GM12878 (cell line): ENCODE data around the gene CYBC1. TPM values are rescaled to one million over a fixed set of nuclear protein-coding genes. Genes with fewer than 3 reads are reported as not detected.
"Not testable (repeated sequence)": the region's sequence is repeated elsewhere in the genome, so short reads cannot be mapped to it uniquely, and the experiment has no call there.

Experiments used
- ATAC-seq: fragments of 200-7000 bp; cut with Tn5 transposase; 3 replicates; pipeline ENCODE4 v1.9.1; 2020; ENCODE audit warnings: mild to moderate bottlenecking, moderate library complexity
- BruUV-seq: library from RNA; stranded (reverse); fragments of 400-500 nt; replicated peaks from 2 replicates; lab custom pipeline; 2021; lab: Mats Ljungman, UMichigan
- CTCF ChIA-PET: fragments of 300-600 bp; sonication (Branson Sonifier 250); formaldehyde crosslinking; extraction: SDS; loops from one replicate; lab custom pipeline; 2021; ENCODE audit warnings: inconsistent platforms; lab: Yijun Ruan, JAX
- POLR2A ChIA-PET: fragments of 350-600 bp; formaldehyde crosslinking; extraction: SDS; loops from one replicate; lab custom pipeline; 2021; ENCODE audit warnings: inconsistent platforms; lab: Charles Lee
- RAD21 ChIA-PET: fragments of 300-600 bp; sonication (Branson Sonifier 250); formaldehyde crosslinking; loops from one replicate; lab custom pipeline; 2023; ENCODE audit warnings: antibody characterized with exemption; ENCODE audit not compliant: unreplicated experiment; lab: Charles Lee
- SMC1A ChIA-PET: fragments of 300-600 bp; sonication (Branson Sonifier 250); formaldehyde crosslinking; loops from one replicate; lab custom pipeline; 2023; ENCODE audit not compliant: unreplicated experiment, uncharacterized antibody; lab: Charles Lee
- DNase-seq: peaks from one replicate; pipeline ENCODE4 v3.0.0-alpha.2; 2011; ENCODE audit warnings: low read depth, low spot score
- FAIRE-seq: peaks from 3 replicates; lab custom pipeline; 2011; peaks lifted over from hg19 to GRCh38; lab: Jason Lieb, UNC
- H2AFZ ChIP-seq: 2 replicates; pipeline ENCODE4 v1.6.0; 2011; ENCODE audit warnings: low read depth, low read length, control low read depth; ENCODE audit not compliant: control insufficient read depth
- H3K27ac ChIP-seq: 2 replicates; pipeline ENCODE4 v1.5.1; 2011; ENCODE audit warnings: control low read depth; ENCODE audit not compliant: control insufficient read depth, insufficient read depth
- H3K27me3 ChIP-seq, 2 experiments: replicated peaks in 1 of 2; 2 replicates each; pipeline versions ENCODE4 v1.6.0 to v1.6.1; 2011; ENCODE audit warnings: low read length in 1 of 2; ENCODE audit not compliant: control insufficient read depth in 2 of 2, insufficient read depth in 2 of 2
- H3K36me3 ChIP-seq, 2 experiments: 2 replicates each; pipeline ENCODE4 v1.5.1; 2011; ENCODE audit warnings: low read length in 1 of 2; ENCODE audit not compliant: control insufficient read depth in 2 of 2, insufficient read depth in 2 of 2
- H3K4me1 ChIP-seq: 2 replicates; pipeline ENCODE4 v1.6.1; 2011; ENCODE audit warnings: mild to moderate bottlenecking, low read length, moderate library complexity, mixed read lengths; ENCODE audit not compliant: control insufficient read depth, insufficient read depth
- H3K4me2 ChIP-seq: 2 replicates; pipeline ENCODE4 v1.6.0; 2011; ENCODE audit warnings: control low read depth; ENCODE audit not compliant: control insufficient read depth, insufficient read depth
- H3K4me3 ChIP-seq: fragments of 200-600 bp; sonication (generic); 2 replicates; pipeline ENCODE4 v1.5.1; 2016
- H3K79me2 ChIP-seq: 2 replicates; pipeline ENCODE4 v1.6.0; 2011; ENCODE audit warnings: low read length; ENCODE audit not compliant: control insufficient read depth, insufficient read depth
- H3K9ac ChIP-seq: 2 replicates; pipeline ENCODE4 v1.8.0; 2011; ENCODE audit warnings: low read length, control low read depth, mixed read lengths; ENCODE audit not compliant: control insufficient read depth, insufficient read depth
- H3K9me3 ChIP-seq: replicated peaks from 3 replicates; pipeline ENCODE4 v1.5.1; 2011; ENCODE audit warnings: mild to moderate bottlenecking, low read length; ENCODE audit not compliant: control insufficient read depth, insufficient read depth
- H4K20me1 ChIP-seq: 2 replicates; pipeline ENCODE4 v1.6.0; 2011; ENCODE audit not compliant: control insufficient read depth, insufficient read depth
- CUX1 ChIP-seq: IDR thresholded peaks from 2 replicates; pipeline ENCODE4 v1.6.1; 2012; ENCODE audit warnings: improper control_type of control experiment, low read depth, low read length; ENCODE audit not compliant: insufficient replicate concordance
- ZBTB40 ChIP-seq: fragments of 450-650 bp; IDR thresholded peaks from 2 replicates; pipeline ENCODE4 v1.6.1; 2016; ENCODE audit warnings: mild to moderate bottlenecking, moderate library complexity, borderline replicate concordance
- WGBS: methylation state at CpG from one replicate; pipeline ENCODE4 v1.1.6; 2016; ENCODE audit warnings: low lambda C conversion rate; ENCODE audit not compliant: insufficient replicate concordance, insufficient coverage; ENCODE audit errors: missing lambda C conversion rate; 5-methylcytosine and 5-hydroxymethylcytosine counted together
- in situ Hi-C: fragments of 300-500 bp; cut with MboI; formaldehyde crosslinking; loops from 9 replicates; pipeline ENCODE4 v1.14.3; 2018; ENCODE audit warnings: mixed read lengths
- intact Hi-C: fragments of 100-400 bp; cut with micrococcal nuclease; formaldehyde crosslinking; loops from one replicate; pipeline ENCODE4 v1.14.2; 2022; ENCODE audit not compliant: unreplicated experiment
- polyA plus RNA-seq, 11 experiments: library from polyadenylated mRNA; depleted of rRNA in 4 of 11; unstranded in 6 of 11; stranded (reverse) in 5 of 11; fragments of >200 nt; fragmentation: Nextera tagmentation in 4 of 11; fragmentation: Illumina TruSeq in 1 of 11; extraction: Ambion mirVana in 4 of 11; extraction: Trizol in 1 of 11; gene quantifications; 1 replicate in 1 of 11; 2 replicates in 10 of 11; pipeline versions ENCODE4 v1.2.1 to v1.2.3, GENCODE V29; 2011 to 2016; ENCODE audit warnings: inconsistent platforms in 2 of 11, missing spikeins in 2 of 11, low read depth in 1 of 11
- total RNA-seq, 4 experiments: library from RNA; depleted of rRNA in 3 of 4; stranded (reverse); fragments of >200 nt in 3 of 4; fragmentation: Illumina TruSeq in 1 of 4; extraction: Trizol in 1 of 4; gene quantifications; 2 replicates each; pipeline versions ENCODE4 v1.2.1 to v1.2.3, GENCODE V29; 2013 to 2021

The CYBC1 gene
- total and polyA plus RNA-seq, 10 of the 15 experiments (the other 5 are each of a cell fraction or from before 2014, with no cell fraction given) = 4.2 to 162 (median 133) TPM

GRCh38 chr17:82457073-82457928 lies 6.7 kb upstream of the CYBC1 start (continued):
- TF ChIP-seq ZBTB40 = peak; percentile 46; the same call in 1 of the 2 replicates
- peak; percentile 28 for TF ChIP-seq CUX1

GRCh38 chr17:82453706-82454105 lies 3.2 kb upstream of the CYBC1 start:
- DNase-seq, H3K36me3 ChIP-seq, H3K9ac ChIP-seq, POLR2A ChIA-PET, in situ Hi-C loops, intact Hi-C loops, H3K9me3 ChIP-seq, H3K27me3 ChIP-seq, H4K20me1 ChIP-seq, SMC1A ChIA-PET, BruUV-seq, RAD21 ChIA-PET, CTCF ChIA-PET, H3K27ac ChIP-seq, H3K4me2 ChIP-seq, H3K4me3 ChIP-seq, ATAC-seq, FAIRE-seq, H2AFZ ChIP-seq: not testable (repeated sequence)
- 88% methylated on average over 18 of the region's 21 CpGs for WGBS
- Histone ChIP-seq H3K79me2 (peaks cover 27% of the 10 kb centered on the region), H3K4me1 (peaks cover 10% of the 10 kb centered on the region)

- BruUV-seq, H3K36me3 ChIP-seq, H3K9me3 ChIP-seq, intact Hi-C loops, RAD21 ChIA-PET, H4K20me1 ChIP-seq, CTCF ChIA-PET, DNase-seq, in situ Hi-C loops, POLR2A ChIA-PET, FAIRE-seq, H3K27ac ChIP-seq, SMC1A ChIA-PET, H3K27me3 ChIP-seq, ATAC-seq, H2AFZ ChIP-seq, H3K4me3 ChIP-seq, H3K9ac ChIP-seq, H3K4me2 ChIP-seq: not testable (repeated sequence)
- peaks cover 10% of the 10 kb centered on the region for H3K4me1 ChIP-seq
- WGBS = 90% methylated on average over 7 of the region's 7 CpGs
- H3K79me2 ChIP-seq = peaks cover 26% of the 10 kb centered on the region
These were observed 2.6 kb upstream of the CYBC1 start for GRCh38 chr17:82453151-82453550.
